Upper lobe of left lung (tissue), 4 donors: ENCODE data around the gene NPHP1.

Source experiments
- CTCF ChIP-seq, 6 experiments: fragments of 450-650 bp in 4 of 6; fragments of 200-600 bp in 2 of 6; sonication (generic) in 2 of 6; IDR thresholded peaks; one replicate each; pipeline ENCODE4 v1.5.1; 2016 to 2019; ENCODE audit warnings: antibody characterized with exemption in 6 of 6
- EP300 ChIP-seq, 4 donors: sonication (generic); formaldehyde crosslinking; IDR thresholded peaks; one replicate each; pipeline ENCODE4 v1.5.1; 2017; ENCODE audit warnings: antibody characterized with exemption in 4 of 4, control low read depth in 2 of 4
- POLR2A ChIP-seq, 4 donors: fragments of 450-650 bp; IDR thresholded peaks; one replicate each; pipeline ENCODE4 v1.5.1; 2016 to 2017; ENCODE audit warnings: antibody characterized with exemption in 4 of 4, mild to moderate bottlenecking in 2 of 4

- TF ChIP-seq CTCF (IDR thresholded peaks at IDR 0.05) (no peak), POLR2A (IDR thresholded peaks at IDR 0.05) (no peak), EP300 (IDR thresholded peaks at IDR 0.05) (no peak)
Measured at GRCh38 chr2:110100480-110100879, 104.3 kb downstream of the NPHP1 start.
